HG03442 (cell line): ENCODE measurements around the gene COQ4.
"Not testable (repeated sequence)": the region's sequence is repeated elsewhere in the genome, so short reads cannot be mapped to it uniquely, and the experiment has no call there.

ENCODE experiments used
- ATAC-seq: cut with Tn5 transposase; IDR thresholded peaks from one replicate; pipeline ENCODE4 v1.9.1; 2021; ENCODE audit warnings: mild to moderate bottlenecking, moderate library complexity; ENCODE audit not compliant: unreplicated experiment

Gene COQ4

DNA sequence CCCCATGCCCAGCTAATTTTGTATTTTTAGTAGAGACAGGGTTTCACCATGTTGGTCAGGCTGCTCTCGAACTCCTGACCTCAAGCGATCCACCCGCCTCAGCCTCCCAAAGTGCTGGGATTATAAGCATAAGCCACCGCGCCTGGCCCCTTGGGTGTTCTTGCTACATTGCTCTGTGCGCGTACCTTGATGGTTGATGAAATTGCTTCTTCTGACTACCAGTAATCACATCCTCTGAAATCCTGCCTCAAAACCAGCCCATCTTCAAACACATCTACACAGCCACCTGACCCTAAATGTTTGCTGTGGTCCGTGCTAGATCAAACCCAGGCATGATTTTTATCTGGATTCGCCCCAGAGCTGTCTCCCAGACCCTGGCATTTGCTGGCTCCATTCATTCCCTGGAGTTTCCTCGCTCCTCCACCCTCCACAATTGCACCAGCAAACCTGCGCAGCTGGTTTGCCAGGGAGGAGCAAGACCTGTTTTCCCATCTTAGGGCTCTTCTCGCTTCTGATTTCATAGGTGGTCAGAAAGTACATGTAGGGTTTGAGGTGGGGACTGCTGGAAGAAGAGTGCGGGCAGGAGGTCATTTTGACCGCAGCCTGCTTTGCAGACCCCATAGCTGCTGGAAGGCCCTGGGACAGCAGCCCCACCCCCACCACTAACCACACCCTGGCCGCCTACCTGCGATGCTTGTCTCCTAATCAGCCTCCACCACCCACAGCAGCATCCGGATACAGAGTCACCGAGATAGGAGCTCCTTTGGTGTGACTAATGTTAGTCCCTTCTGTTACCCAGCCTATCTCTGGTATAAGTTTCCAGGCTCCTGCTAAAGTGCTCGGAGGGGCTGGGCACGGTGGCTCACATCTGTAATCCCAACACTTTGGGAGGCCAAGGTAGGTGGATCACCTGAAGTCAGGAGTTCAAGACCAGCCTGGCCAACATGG lies 23.8 kb upstream of the COQ4 start:
- ATAC-seq: no peak

DNA sequence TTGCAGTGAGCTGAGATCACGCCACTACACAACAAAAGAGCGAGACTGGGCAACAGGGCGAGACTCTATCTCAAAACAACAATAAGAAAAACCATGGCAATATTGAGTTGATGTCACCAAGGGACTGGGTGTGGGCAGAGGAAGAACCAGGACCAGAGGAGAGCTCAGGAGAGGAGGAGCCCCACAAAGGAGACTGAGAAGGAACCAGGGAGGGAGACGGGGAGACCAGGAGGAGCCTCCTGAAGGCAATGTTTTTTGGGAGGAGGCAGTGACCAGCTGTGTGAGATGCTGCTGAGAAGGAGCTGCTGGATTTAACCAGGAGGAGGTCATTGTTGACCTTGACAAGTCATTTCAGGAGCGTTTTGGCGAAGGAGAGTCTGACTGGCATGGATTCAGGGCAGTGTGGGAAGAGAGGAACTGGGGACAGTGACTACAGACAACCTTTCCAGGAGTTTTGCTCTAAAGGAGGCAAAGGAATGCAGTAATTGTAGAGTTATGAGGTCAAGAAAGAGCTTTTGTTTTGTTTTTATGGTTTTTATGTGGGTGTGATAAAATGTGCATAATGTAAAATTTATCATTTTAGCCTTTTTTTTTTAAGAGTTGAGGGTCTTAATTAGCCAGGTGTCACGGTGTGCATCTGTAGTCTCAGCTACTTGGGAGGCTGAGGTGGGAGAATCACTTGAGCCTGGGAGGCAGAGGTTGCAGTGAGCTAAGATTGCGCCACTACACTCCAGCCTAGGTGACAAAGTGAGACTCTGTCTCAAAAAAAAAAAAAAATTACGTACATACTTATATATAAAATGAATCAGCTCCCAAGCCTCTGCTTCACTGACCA lies 18.3 kb upstream of the COQ4 start:
- ATAC-seq: no peak

GRCh38 chr9:128304971-128305288 lies 17.7 kb upstream of the COQ4 start:
- ATAC-seq: no peak

- no peak for ATAC-seq
These were observed 13.1 kb upstream of the COQ4 start for GRCh38 chr9:128309551-128309950.

- ATAC-seq: no peak
These were observed 12.2 kb upstream of the COQ4 start for GRCh38 chr9:128310461-128310860.

GRCh38 chr9:128314697-128315096 lies 7.9 kb upstream of the COQ4 start:
- no peak for ATAC-seq

- ATAC-seq: no peak
These were observed 6.2 kb upstream of the COQ4 start for GRCh38 chr9:128316421-128316820.

DNA sequence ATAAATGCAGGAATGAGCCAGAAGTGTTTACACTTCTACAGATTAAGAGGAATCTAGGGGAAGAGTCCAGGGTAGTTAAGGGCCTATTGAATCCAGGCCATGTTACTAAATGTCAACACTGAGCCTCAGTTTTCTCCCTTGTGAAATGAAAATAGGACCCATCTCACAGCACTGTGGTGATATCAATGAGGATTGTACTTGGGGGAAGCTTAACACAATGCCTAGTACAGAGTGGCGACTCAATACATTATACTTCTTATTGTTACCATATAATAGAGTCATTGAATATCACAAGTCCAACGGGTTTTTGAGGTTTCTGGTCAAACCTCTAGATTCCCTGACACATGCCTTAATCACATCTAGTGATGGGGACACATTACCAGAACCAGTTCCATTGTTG lies 5.0 kb upstream of the COQ4 start:
- no peak for ATAC-seq

DNA sequence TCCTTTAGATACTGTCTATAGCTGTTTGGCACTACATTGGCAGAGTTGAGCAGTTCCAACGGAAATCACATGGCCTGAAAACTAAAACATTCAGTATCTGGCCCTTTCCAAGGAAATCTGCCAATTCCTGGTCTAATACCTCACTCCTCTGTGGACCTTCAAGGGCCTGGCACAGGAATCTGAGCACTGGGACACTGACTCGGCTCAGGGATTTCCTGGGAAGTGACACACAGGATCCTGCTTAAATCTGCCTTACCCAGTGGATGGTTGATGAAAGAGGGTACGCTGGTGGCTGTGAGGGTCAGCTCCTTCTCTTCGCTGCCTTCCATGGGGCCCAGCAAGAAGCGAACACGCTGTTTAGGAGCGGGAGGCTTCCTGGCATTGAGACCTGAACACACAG lies 1.3 kb upstream of the COQ4 start:
- ATAC-seq: no peak

- peak; percentile 3 for ATAC-seq
These were observed 698 bp upstream of the COQ4 start for GRCh38 chr9:128321879-128322403.

- no peak for ATAC-seq
These were observed 632 bp downstream of the COQ4 start for GRCh38 chr9:128323212-128323730.

DNA sequence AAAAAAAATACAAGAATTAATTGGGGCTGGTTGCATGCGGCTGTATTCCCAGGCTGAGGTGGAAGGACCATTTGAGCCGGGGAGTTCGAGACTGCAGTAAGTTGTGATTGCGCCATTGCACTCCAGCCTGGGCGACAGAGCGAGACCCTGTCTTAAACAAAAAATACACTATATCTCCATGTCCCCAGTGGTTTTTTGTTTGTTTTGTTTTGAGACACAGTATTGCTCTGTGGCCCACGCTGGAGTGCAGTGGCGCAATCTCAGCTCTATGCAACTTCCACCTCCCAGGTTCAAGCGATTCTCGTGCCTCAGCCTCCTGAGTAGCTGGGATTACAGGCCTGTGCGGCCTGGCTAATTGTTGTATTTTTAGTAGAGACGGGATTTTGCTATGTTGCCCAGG lies 1.2 kb downstream of the COQ4 start:
- no peak for ATAC-seq

- no peak for ATAC-seq
These were observed 1.8 kb downstream of the COQ4 start for GRCh38 chr9:128324401-128324800.

GRCh38 chr9:128325629-128326028 lies 3.0 kb downstream of the COQ4 start:
- no peak for ATAC-seq

- no peak for ATAC-seq
These were observed 10.8 kb downstream of the COQ4 start for GRCh38 chr9:128333451-128333869.

- no peak for ATAC-seq
These were observed 12.5 kb downstream of the COQ4 start for GRCh38 chr9:128335161-128335560.

GRCh38 chr9:128335914-128336313 lies 13.3 kb downstream of the COQ4 start:
- ATAC-seq: no peak

DNA sequence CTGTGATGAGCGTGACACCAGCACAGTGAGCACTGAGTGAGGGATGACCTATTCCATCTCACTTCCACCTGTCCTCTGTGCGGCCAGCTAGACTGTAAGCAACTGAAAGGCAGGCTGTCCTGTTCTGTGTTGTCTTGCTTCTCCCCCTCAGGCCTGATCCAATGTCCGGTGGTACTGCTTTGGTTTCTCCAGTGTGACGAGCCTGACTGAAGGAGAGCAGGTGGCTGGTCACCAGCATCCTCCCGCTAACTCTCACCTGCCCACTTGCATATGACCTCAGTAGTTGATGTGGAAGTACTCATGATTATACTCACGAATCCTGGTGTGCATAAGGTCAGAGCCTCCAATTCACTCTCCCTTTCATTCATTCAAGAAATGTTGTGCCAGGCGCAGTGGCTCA lies 15.3 kb downstream of the COQ4 start:
- no peak for ATAC-seq

GRCh38 chr9:128338852-128339614 lies 16.4 kb downstream of the COQ4 start:
- ATAC-seq: not testable (repeated sequence)

DNA sequence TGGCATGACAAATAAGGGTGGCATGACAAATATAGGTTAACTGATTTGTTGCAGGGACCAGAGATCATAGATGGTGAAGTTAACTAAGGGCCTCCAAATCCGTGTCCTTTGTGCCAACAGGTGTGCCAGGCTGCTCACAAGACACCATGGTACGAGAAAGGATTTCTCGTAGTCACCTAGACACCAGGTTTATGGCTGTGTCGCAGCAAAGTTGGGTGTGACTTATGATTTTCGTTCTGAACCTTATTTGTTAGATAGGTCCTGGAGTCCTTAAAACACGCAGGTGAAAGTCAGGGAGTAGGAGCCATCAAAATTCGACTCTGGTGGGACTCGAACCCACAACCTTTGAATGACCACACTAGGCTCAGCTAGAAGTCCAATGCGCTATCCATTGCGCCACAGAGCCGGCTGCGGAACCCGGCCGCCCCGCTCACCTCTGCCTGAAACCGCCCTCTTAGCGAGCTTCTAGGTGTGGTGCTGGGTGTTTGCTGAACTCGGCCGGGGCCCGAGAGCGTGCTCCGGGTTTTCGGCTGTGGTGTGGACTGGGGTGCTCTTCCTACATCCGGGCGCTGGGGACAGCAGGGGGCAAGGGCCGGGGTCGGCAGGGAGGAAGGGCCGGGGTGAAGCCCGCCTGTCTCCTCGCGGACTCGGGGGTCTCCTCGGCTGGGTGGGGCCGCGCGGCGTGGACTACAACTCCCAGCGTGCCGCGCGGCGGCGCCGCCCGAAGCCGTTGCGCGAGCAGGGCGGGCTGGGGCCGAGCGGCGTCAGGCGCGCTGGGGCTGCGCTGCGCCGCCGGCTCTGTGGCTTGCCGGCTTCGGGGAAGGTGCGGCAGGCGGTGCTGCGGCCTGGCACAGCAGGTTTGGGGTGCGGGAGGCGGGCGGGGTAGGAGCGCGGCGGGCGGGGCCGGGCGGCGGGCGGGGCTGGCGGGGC lies 17.4 kb downstream of the COQ4 start, which contains the start of gene SLC27A4:
Gene SLC27A4, plus strand, starts transcription at position 767 of the 930 bp plus-strand sequence. CDS start 2,606 bp downstream, outside the sequence.
- ATAC-seq: peak; percentile 69
